ENCODE data around the gene ASTN2.

DNA sequence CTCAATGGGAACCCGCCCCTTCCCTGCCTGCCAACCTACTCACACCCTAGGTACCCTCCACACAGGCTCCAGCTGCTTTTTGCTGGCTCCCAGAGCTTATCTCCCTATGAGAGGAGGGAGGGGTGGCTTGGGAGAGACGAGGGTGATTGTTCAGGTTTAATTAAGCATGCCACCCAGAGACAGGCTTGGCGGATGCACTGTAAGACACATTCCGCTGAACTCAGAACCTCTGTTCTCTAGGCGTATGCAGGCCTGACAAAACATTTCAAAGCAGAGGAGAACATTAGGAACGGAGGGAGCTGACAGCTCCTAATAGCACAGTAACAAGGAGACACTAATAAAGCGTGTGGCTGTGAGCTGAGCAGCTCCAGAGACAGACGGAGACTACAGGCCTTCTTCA, 647.6 kb downstream of the ASTN2 start:
- TF ChIP-seq, protein P1, sequence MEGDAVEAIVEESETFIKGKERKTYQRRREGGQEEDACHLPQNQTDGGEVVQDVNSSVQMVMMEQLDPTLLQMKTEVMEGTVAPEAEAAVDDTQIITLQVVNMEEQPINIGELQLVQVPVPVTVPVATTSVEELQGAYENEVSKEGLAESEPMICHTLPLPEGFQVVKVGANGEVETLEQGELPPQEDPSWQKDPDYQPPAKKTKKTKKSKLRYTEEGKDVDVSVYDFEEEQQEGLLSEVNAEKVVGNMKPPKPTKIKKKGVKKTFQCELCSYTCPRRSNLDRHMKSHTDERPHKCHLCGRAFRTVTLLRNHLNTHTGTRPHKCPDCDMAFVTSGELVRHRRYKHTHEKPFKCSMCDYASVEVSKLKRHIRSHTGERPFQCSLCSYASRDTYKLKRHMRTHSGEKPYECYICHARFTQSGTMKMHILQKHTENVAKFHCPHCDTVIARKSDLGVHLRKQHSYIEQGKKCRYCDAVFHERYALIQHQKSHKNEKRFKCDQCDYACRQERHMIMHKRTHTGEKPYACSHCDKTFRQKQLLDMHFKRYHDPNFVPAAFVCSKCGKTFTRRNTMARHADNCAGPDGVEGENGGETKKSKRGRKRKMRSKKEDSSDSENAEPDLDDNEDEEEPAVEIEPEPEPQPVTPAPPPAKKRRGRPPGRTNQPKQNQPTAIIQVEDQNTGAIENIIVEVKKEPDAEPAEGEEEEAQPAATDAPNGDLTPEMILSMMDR (IDR thresholded peaks at IDR 0.05; ENCODE audit: low read depth, low read length, poor library complexity, severe bottlenecking) = no peak
- TF ChIP-seq EZH2phosphoT487 (IDR thresholded peaks at IDR 0.05; ENCODE audit: borderline replicate concordance, low read length) = no peak

Measured in DOHH2 (cell line).